HepG2 (cell line): ENCODE results near the gene SMIM36. TPM values are rescaled to one million over a fixed set of nuclear protein-coding genes. Genes with fewer than 3 reads are reported as not detected.
A peak's percentile ranks its signal among the peaks of the same experiment; 100 is the strongest.

Source experiments
- ATAC-seq: fragments of 200-7000 bp; cut with Tn5 transposase; 3 replicates; pipeline ENCODE4 v1.9.1; 2020; ENCODE audit warnings: mild to moderate bottlenecking, moderate library complexity
- BruUV-seq: library from RNA; stranded (reverse); fragments of 400-500 nt; replicated peaks from 2 replicates; lab custom pipeline; 2021; lab: Mats Ljungman, UMichigan
- CTCF ChIA-PET: fragments of 300-600 bp; formaldehyde crosslinking; extraction: SDS; loops from one replicate; lab custom pipeline; 2021; ENCODE audit warnings: low total read pairs, inconsistent platforms, low intra/inter-chr PET ratio; lab: Yijun Ruan, JAX
- POLR2A ChIA-PET: fragments of 350-600 bp; sonication (Branson Sonifier 250); formaldehyde crosslinking; loops from one replicate; lab custom pipeline; 2020; ENCODE audit warnings: antibody characterized with exemption, inconsistent platforms; lab: Yijun Ruan, JAX
- DNase-seq: peaks from one replicate; pipeline ENCODE4 v3.0.0-alpha.2; 2015; ENCODE audit warnings: low spot score
- FAIRE-seq: peaks from 3 replicates; lab custom pipeline; 2011; peaks lifted over from hg19 to GRCh38; lab: Jason Lieb, UNC
- H2AFZ ChIP-seq: one replicate; pipeline ENCODE4 v1.6.1; 2011; ENCODE audit warnings: low read length, inconsistent platforms
- H3K27ac ChIP-seq: fragments of 300-600 bp; 3 replicates; pipeline ENCODE4 v1.8.0; 2011; ENCODE audit warnings: mixed run types, mild to moderate bottlenecking, mixed read lengths, low read length, inconsistent platforms; ENCODE audit not compliant: insufficient read depth; ENCODE audit errors: extremely low read length
- H3K27me3 ChIP-seq, 2 experiments: fragments of 200-600 bp in 1 of 2; 2 replicates in 1 of 2; 3 replicates in 1 of 2; pipeline versions ENCODE4 v1.6.0 to v1.8.0; 2011; ENCODE audit warnings: low read length in 2 of 2, mild to moderate bottlenecking in 2 of 2, moderate library complexity in 2 of 2, inconsistent platforms in 1 of 2; ENCODE audit not compliant: insufficient read depth in 2 of 2, control insufficient read depth in 1 of 2
- H3K36me3 ChIP-seq, 2 experiments: fragments of 200-600 bp in 1 of 2; replicated peaks in 1 of 2; 2 replicates in 1 of 2; 3 replicates in 1 of 2; pipeline versions ENCODE4 v1.5.1 to v1.8.0; 2011; ENCODE audit warnings: low read length in 2 of 2, inconsistent platforms in 1 of 2; ENCODE audit not compliant: insufficient read depth in 2 of 2, control insufficient read depth in 1 of 2
- H3K4me1 ChIP-seq: 2 replicates; pipeline ENCODE4 v1.5.1; 2012; ENCODE audit warnings: low read length, inconsistent platforms; ENCODE audit not compliant: insufficient read depth
- H3K4me2 ChIP-seq: 2 replicates; pipeline ENCODE4 v1.6.0; 2011; ENCODE audit warnings: low read depth, low read length, inconsistent platforms
- H3K4me3 ChIP-seq, 3 experiments: fragments of 200-600 bp in 1 of 3; sonication (generic), shearing (Covaris generic) in 1 of 3; replicated peaks in 1 of 3; 2 replicates each; pipeline ENCODE4 v1.5.1; 2011 to 2016; ENCODE audit warnings: low read length in 3 of 3, inconsistent platforms in 2 of 3, low read depth in 2 of 3, mild to moderate bottlenecking in 2 of 3, control low read depth in 1 of 3, mixed read lengths in 1 of 3; ENCODE audit not compliant: insufficient read depth in 1 of 3
- H3K79me2 ChIP-seq: one replicate; pipeline ENCODE4 v1.6.1; 2011; ENCODE audit warnings: low read length, inconsistent platforms; ENCODE audit not compliant: insufficient read depth
- H3K9ac ChIP-seq: 2 replicates; pipeline ENCODE4 v1.6.0; 2011; ENCODE audit warnings: mild to moderate bottlenecking, low read depth, low read length, inconsistent platforms; ENCODE audit not compliant: insufficient read depth
- H3K9me3 ChIP-seq: 2 replicates; pipeline ENCODE4 v1.5.1; 2012; ENCODE audit warnings: mild to moderate bottlenecking, low read length
- H4K20me1 ChIP-seq: 2 replicates; pipeline ENCODE4 v1.6.0; 2011; ENCODE audit warnings: inconsistent platforms, mild to moderate bottlenecking, low read length, moderate library complexity; ENCODE audit not compliant: insufficient read depth
- ARHGAP35 ChIP-seq: sonication (generic); formaldehyde crosslinking; IDR thresholded peaks from 2 replicates; pipeline ENCODE4 v1.9.0; 2022; ENCODE audit warnings: mild to moderate bottlenecking, inconsistent platforms, moderate library complexity, missing genetic modification reagents, borderline replicate concordance
- ATM ChIP-seq: fragments of 450-650 bp; IDR thresholded peaks from 2 replicates; pipeline ENCODE4 v1.7.1; 2017; ENCODE audit warnings: mild to moderate bottlenecking, borderline replicate concordance
- FOXA1 ChIP-seq, 2 experiments: fragments of 450-650 bp in 1 of 2; sonication (generic) in 1 of 2; formaldehyde crosslinking in 1 of 2; IDR thresholded peaks; 2 replicates each; pipeline versions ENCODE4 v1.4.0 to v1.6.1; 2016 to 2020; ENCODE audit warnings: missing genetic modification reagents in 1 of 2
- FOXA3 ChIP-seq: IDR thresholded peaks from 2 replicates; pipeline ENCODE4 v1.6.1; 2016; ENCODE audit warnings: missing genetic modification reagents, missing compliant biosample characterization
- HDAC6 ChIP-seq: fragments of 200-600 bp; sonication (generic); IDR thresholded peaks from 2 replicates; pipeline ENCODE4 v1.7.0; 2017; ENCODE audit warnings: mild to moderate bottlenecking, antibody characterized with exemption, low read length, low read depth
- HNF4A ChIP-seq: sonication (generic); formaldehyde crosslinking; IDR thresholded peaks from 2 replicates; pipeline ENCODE4 v1.4.0; 2020; ENCODE audit warnings: missing genetic modification reagents
- KDM2A ChIP-seq: sonication (generic); formaldehyde crosslinking; IDR thresholded peaks from 2 replicates; pipeline ENCODE4 v1.4.0; 2020; ENCODE audit warnings: low read depth, missing genetic modification reagents, borderline replicate concordance
- MTF1 ChIP-seq: sonication (generic); formaldehyde crosslinking; IDR thresholded peaks from 2 replicates; pipeline ENCODE4 v1.5.0; 2020; ENCODE audit warnings: missing genetic modification reagents
- RFX3 ChIP-seq: IDR thresholded peaks from 2 replicates; pipeline ENCODE4 v1.6.1; 2016; ENCODE audit warnings: missing biosample characterization, missing genetic modification reagents
- SALL2 ChIP-seq: sonication (generic); formaldehyde crosslinking; IDR thresholded peaks from 2 replicates; pipeline ENCODE4 v1.8.1; 2023; ENCODE audit warnings: mild to moderate bottlenecking, missing genetic modification reagents, inconsistent platforms
- SIX1 ChIP-seq: sonication (generic); formaldehyde crosslinking; IDR thresholded peaks from 2 replicates; pipeline ENCODE4 v1.4.0; 2020; ENCODE audit warnings: missing genetic modification reagents, borderline replicate concordance
- SNAPC4 ChIP-seq: sonication (generic); formaldehyde crosslinking; IDR thresholded peaks from 2 replicates; pipeline ENCODE4 v1.4.0; 2020; ENCODE audit warnings: mild to moderate bottlenecking, missing genetic modification reagents
- ZMYM3 ChIP-seq: sonication (generic); formaldehyde crosslinking; IDR thresholded peaks from 2 replicates; pipeline ENCODE4 v1.5.1; 2020; ENCODE audit warnings: mild to moderate bottlenecking, missing genetic modification reagents
- ZNF432 ChIP-seq: sonication (generic); formaldehyde crosslinking; IDR thresholded peaks from 2 replicates; pipeline ENCODE4 v1.5.0; 2020; ENCODE audit warnings: missing genetic modification reagents, mild to moderate bottlenecking, borderline replicate concordance
- ZNF501 ChIP-seq: sonication (generic); formaldehyde crosslinking; IDR thresholded peaks from 2 replicates; pipeline ENCODE4 v1.5.1; 2020; ENCODE audit warnings: mild to moderate bottlenecking, moderate library complexity, missing genetic modification reagents
- ZNF724P ChIP-seq: sonication (generic); formaldehyde crosslinking; IDR thresholded peaks from 2 replicates; pipeline ENCODE4 v1.8.0; 2022; ENCODE audit warnings: missing genetic modification reagents, borderline replicate concordance
- ZSCAN30 ChIP-seq: sonication (generic); formaldehyde crosslinking; IDR thresholded peaks from 2 replicates; pipeline ENCODE4 v1.5.0; 2020; ENCODE audit warnings: mild to moderate bottlenecking, missing genetic modification reagents
- ZSCAN31 ChIP-seq: sonication (generic); formaldehyde crosslinking; IDR thresholded peaks from 2 replicates; pipeline ENCODE4 v1.5.0; 2020; ENCODE audit warnings: low read depth, mild to moderate bottlenecking, missing genetic modification reagents
- WGBS: methylation state at CpG from one replicate; pipeline ENCODE4 v1.1.6; 2017; ENCODE audit warnings: low lambda C conversion rate; 5-methylcytosine and 5-hydroxymethylcytosine counted together
- in situ Hi-C: cut with HindIII; loops from 2 replicates; pipeline ENCODE4 v1.10.0; 2017; ENCODE audit warnings: low pct_unique_long_range_greater_than_20kb; ENCODE audit not compliant: extremely low pct_ligation_motif_present
- intact Hi-C: fragments of 100-400 bp; cut with micrococcal nuclease; formaldehyde crosslinking; loops from one replicate; pipeline ENCODE4 v1.10.0; 2022; ENCODE audit not compliant: unreplicated experiment
- polyA plus RNA-seq, 8 experiments: library from polyadenylated mRNA; depleted of rRNA in 3 of 8; stranded (reverse) in 7 of 8; unstranded in 1 of 8; fragments of >200 nt; fragmentation: Illumina TruSeq in 4 of 8; extraction: Trizol in 4 of 8; gene quantifications; 2 replicates each; pipeline versions ENCODE4 v1.2.1 to v1.2.3, GENCODE V29; 2011 to 2016; ENCODE audit warnings: low read depth in 4 of 8, missing spikeins in 1 of 8, mixed read lengths in 1 of 8; ENCODE audit not compliant: insufficient read depth in 1 of 8
- total RNA-seq, 5 experiments: library from RNA; depleted of rRNA; stranded (reverse); fragments of >200 nt; fragmentation: Illumina TruSeq; extraction: Trizol; gene quantifications; 2 replicates each; pipeline ENCODE4 v1.2.3, GENCODE V29; 2016; ENCODE audit warnings: low read depth in 1 of 5

SMIM36 gene
- total and polyA plus RNA-seq, 2 of the 13 experiments (the other 11 are each of a cell fraction or from before 2014, with no cell fraction given): not detected

GRCh38 chr17:55422828-55423164, 88.5 kb downstream of the SMIM36 start (continued):
- TF ChIP-seq HNF4A (0 out of 2 replicates have a peak, but pooled peaks have one; percentile 31), FOXA3 (peak; percentile 62; the same call in 1 of the 2 replicates), ZMYM3 (CRISPR knock-in tag) (peak; percentile 75; the same call in 1 of the 2 replicates), ZNF501 (CRISPR knock-in tag) (peak; percentile 57), SALL2 (CRISPR knock-in tag) (peak; percentile 68; the same call in 1 of the 2 replicates)

- H3K79me2 ChIP-seq: peaks cover 55% of the 10 kb centered on the region
- H3K4me1 ChIP-seq: peaks cover 60% of the 10 kb centered on the region
- peak within 1 kb of the TSS; percentile 99 for H3K9ac ChIP-seq
- no peaks in the 10 kb centered on the region for H4K20me1 ChIP-seq
- POLR2A ChIA-PET: interaction anchor here (0.8 to 9.0 kb wide), 13 partner anchors 8 to 138 kb away, joined by 4 to 127 read pairs (median 6); partner anchors contain the start of gene SMIM36
- peak within 1 kb of the TSS; percentile 87 for H3K27ac ChIP-seq
- H2AFZ ChIP-seq: no peak within 1 kb of the TSS
- DNase-seq (no peak), ATAC-seq (peak; percentile 73), FAIRE-seq (no peak)
- no peaks in the 10 kb centered on the region for H3K9me3 ChIP-seq
- no peaks in the 10 kb centered on the region; a peak in 1 of 5 replicates for H3K27me3 ChIP-seq
- BruUV-seq: TSS peak; percentile 50
- intact Hi-C loops (loop anchor here (5.0 kb wide), 1 partner anchor 36 kb away; no protein-coding TSS in a partner anchor), in situ Hi-C loops (loop anchor here (5.0 kb wide), 1 partner anchor 91 kb away; the partner anchor contains the start of gene SMIM36)
- H3K4me3 ChIP-seq: peak within 1 kb of the TSS; percentile 96 to 99 (median 98)
- peaks cover 0 to 28% of the 10 kb centered on the region in 2 experiments for H3K36me3 ChIP-seq
- CTCF ChIA-PET: no interaction called here
- WGBS: 1% methylated on average over 18 of the region's 62 CpGs
- H3K4me2 ChIP-seq: peak within 1 kb of the TSS; percentile 92
- TF ChIP-seq HDAC6: no peak
- peak; percentile 90 for TF ChIP-seq ZSCAN31 (CRISPR knock-in tag)
- peak; percentile 50 for TF ChIP-seq KDM2A (CRISPR knock-in tag)
- no peak for TF ChIP-seq SIX1 (CRISPR knock-in tag)
- peak; percentile 78; the same call in 1 of the 2 replicates for TF ChIP-seq SNAPC4 (CRISPR knock-in tag)
- TF ChIP-seq ZSCAN30 (CRISPR knock-in tag): peak; percentile 97
- no peak for TF ChIP-seq MTF1 (CRISPR knock-in tag)
- no peak for TF ChIP-seq RFX3
- TF ChIP-seq ZNF724P (CRISPR knock-in tag): peak; percentile 13; the same call in 1 of the 2 replicates
- no peak for TF ChIP-seq ZNF432
- TF ChIP-seq FOXA1 (IDR thresholded peaks at IDR 0.05): no peak
- 0 out of 2 replicates have a peak, but pooled peaks have one; percentile 10 for TF ChIP-seq FOXA1 (CRISPR knock-in tag; IDR thresholded peaks at IDR 0.05)
- TF ChIP-seq ARHGAP35 (CRISPR knock-in tag): peak; percentile 77; the same call in 1 of the 2 replicates
- no peak for TF ChIP-seq FOXA3
- TF ChIP-seq ATM: no peak
Measured at GRCh38 chr17:55421179-55421934, 89.9 kb downstream of the SMIM36 start, which contains the start of gene MMD. TSS of gene MMD (minus strand) at chr17:55421835. CDS start at chr17:55421695, 140 bp downstream.
